Activated CD4-positive, alpha-beta T cell treated with anti-CD3 and anti-CD28 coated beads, Interleukin-2, amount 10 ng/mL, durations not matched to agents 7 days and 5 days (primary cell): ENCODE measurements around the gene SESTD1. TPM values are rescaled to one million over a fixed set of nuclear protein-coding genes. Genes with fewer than 3 reads are reported as not detected.
"Not testable (repeated sequence)": the region's sequence is repeated elsewhere in the genome, so short reads cannot be mapped to it uniquely, and the experiment has no call there.

Experiments
- CTCF ChIA-PET: fragments of 350-600 bp; sonication (Branson Sonifier 250); formaldehyde crosslinking; loops from one replicate; lab custom pipeline; 2021; ENCODE audit warnings: antibody characterized with exemption; lab: Charles Lee
- POLR2A ChIA-PET: fragments of 350-600 bp; sonication (Branson Sonifier 250); formaldehyde crosslinking; loops from one replicate; lab custom pipeline; 2021; ENCODE audit warnings: antibody characterized with exemption; lab: Charles Lee
- DNase-seq: peaks from one replicate; pipeline ENCODE4 v3.0.0-alpha.2; 2020
- H3K27ac Mint-ChIP-seq: one replicate; pipeline ENCODE4 v1.8.0; 2021; ENCODE audit warnings: mild to moderate bottlenecking, moderate library complexity, mixed read lengths
- H3K27me3 Mint-ChIP-seq: one replicate; pipeline ENCODE4 v1.8.0; 2021; ENCODE audit warnings: mixed read lengths
- H3K36me3 Mint-ChIP-seq: one replicate; pipeline ENCODE4 v1.8.0; 2021; ENCODE audit warnings: low read depth, mixed read lengths
- H3K4me1 Mint-ChIP-seq: one replicate; pipeline ENCODE4 v1.8.0; 2021; ENCODE audit warnings: mixed read lengths
- H3K4me3 Mint-ChIP-seq: one replicate; pipeline ENCODE4 v1.8.0; 2021; ENCODE audit warnings: mild to moderate bottlenecking, moderate library complexity, mixed read lengths
- H3K9me3 Mint-ChIP-seq: one replicate; pipeline ENCODE4 v1.8.0; 2021; ENCODE audit warnings: mixed read lengths
- total RNA-seq, 2 experiments: library from RNA; stranded (reverse); gene quantifications; one replicate each; pipeline ENCODE4 v1.2.3, GENCODE V29; 2021

The SESTD1 gene
- total RNA-seq, 2 experiments from 2014 or later, result 19.8 to 21.8 TPM

DNA sequence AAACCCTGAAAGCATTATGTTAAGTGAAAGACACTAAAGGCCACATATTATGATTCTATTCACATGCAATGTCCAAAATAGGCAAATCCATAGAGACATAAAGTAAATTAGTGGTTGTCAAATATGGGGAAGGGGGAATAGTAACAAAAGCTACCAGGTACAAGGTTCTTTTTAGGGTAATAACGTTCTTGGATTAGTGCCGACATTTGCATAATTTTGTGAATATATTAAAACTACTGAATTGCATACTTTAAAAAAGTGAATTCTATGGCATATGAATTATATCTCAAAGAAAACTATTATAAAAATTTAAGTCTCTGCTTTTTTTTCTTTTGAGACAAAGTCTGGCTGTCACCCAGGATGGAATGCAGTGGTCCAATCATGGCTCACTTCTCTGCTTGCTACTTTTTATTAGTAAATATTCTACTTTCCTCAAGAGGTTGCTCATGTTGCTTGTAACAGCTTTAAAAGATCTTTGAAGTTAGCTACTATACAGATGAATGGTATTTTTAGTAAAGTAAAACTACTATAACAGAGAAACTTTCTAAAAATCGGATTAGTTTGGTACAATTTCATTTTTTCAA is 2.5 kb downstream of the SESTD1 start:
- H3K27ac Mint-ChIP-seq, result no peak overlapping the region
- H3K4me3 Mint-ChIP-seq, result no peak overlapping the region
- peaks cover 2% of the 10 kb centered on the region for H3K9me3 Mint-ChIP-seq
- H3K27me3 Mint-ChIP-seq, result peaks cover 32% of the 10 kb centered on the region
- no peak for DNase-seq
- peaks cover 33% of the 10 kb centered on the region for H3K4me1 Mint-ChIP-seq
- ChIA-PET CTCF (no interaction called here), POLR2A (no interaction called here)
- peaks cover 12% of the 10 kb centered on the region for H3K36me3 Mint-ChIP-seq

DNA sequence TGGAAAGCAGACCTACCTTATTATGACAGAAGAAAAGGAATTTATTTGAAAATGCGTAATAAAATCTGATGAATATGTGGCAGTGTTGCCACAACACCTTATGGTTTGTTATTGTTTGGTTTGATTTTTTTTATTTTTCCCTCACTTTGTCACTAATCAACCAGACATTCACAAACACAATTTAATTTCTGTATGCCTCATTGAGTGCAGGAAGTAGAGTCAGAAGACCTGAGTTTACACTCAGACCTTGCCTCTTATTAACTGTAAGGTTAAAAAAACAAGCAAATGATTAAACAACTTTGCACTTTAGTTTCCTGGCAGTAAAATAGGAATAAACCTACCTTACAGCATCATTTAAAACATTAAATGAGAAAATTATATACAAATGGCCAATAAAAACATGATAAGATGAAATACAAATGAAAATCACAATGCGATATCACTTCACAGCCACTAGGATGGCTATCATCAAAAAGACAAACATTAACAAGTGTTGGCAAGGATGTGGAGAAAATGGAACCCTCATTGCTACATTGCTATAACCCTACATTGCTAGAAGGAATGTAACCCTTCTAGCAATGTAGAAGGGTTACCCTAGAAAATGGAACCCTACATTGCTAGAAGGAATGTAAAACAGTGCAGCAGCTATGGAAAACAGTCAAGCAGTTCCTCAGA is 3.3 kb downstream of the SESTD1 start:
- Mint-ChIP-seq H3K27me3 (peaks cover 26% of the 10 kb centered on the region), H3K9me3 (peaks cover 3% of the 10 kb centered on the region), H3K4me3 (no peak overlapping the region), H3K27ac (no peak overlapping the region), H3K36me3 (peaks cover 12% of the 10 kb centered on the region), H3K4me1 (peaks cover 32% of the 10 kb centered on the region)
- no peak for DNase-seq
- POLR2A ChIA-PET, result no interaction called here
- CTCF ChIA-PET, result no interaction called here

DNA sequence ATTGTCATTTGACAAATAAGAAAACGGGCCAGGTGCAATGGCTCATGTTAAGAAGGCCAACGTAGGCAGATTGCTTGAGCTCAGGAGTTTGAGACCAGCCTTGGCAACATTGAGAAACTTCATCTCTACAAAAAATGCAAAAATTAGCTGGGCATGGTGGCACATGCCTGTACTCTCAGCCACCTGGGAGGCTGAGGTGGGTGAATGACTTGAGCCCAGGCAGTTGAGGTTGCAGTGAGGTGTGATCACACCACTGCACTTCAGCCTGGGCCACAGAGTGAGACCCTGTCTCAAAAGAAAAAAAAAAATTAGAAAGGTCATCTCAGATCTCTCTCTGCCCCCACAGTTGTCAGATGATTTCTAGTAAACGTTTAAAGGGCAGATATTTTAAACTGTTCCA is 4.4 kb downstream of the SESTD1 start:
- peaks cover 15% of the 10 kb centered on the region for H3K27me3 Mint-ChIP-seq
- peaks cover 6% of the 10 kb centered on the region for H3K9me3 Mint-ChIP-seq
- POLR2A ChIA-PET, result interaction anchor here (0.5 kb wide), 1 partner anchor 744 kb away, joined by 4 read pairs; no protein-coding TSS in a partner anchor
- no peak overlapping the region for H3K4me3 Mint-ChIP-seq
- peaks cover 13% of the 10 kb centered on the region for H3K36me3 Mint-ChIP-seq
- CTCF ChIA-PET, result no interaction called here
- DNase-seq, result no peak
- H3K4me1 Mint-ChIP-seq, result peaks cover 29% of the 10 kb centered on the region
- no peak overlapping the region for H3K27ac Mint-ChIP-seq

DNA sequence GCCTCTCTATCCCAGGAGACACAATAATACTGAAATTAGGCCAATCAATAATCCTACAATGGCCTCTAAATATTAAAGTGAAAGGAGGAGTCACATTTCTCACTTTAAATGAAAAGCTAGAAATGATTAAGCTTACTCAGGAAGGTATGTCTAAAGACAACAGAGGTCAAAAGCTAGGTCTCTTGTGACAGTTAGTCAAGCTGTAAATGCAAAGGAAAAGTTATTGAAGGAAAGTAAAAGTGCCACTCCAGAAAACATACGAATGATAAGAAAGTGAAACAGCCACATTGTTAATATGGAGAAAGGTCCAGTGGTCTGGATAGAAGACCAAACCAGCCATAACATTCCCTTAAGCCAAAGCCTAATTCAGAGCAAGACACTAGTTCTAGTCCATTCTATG is 9.5 kb downstream of the SESTD1 start:
- Mint-ChIP-seq H3K27me3 (no peaks in the 10 kb centered on the region), H3K27ac (no peak overlapping the region), H3K4me3 (no peak overlapping the region), H3K9me3 (peaks cover 10% of the 10 kb centered on the region), H3K4me1 (peaks cover 49% of the 10 kb centered on the region), H3K36me3 (peaks cover 13% of the 10 kb centered on the region)
- ChIA-PET CTCF (interaction anchor here (1.7 kb wide), 1 partner anchor 197 kb away, joined by 3 read pairs; no protein-coding TSS in a partner anchor), POLR2A (no interaction called here)
- DNase-seq, result no peak

DNA sequence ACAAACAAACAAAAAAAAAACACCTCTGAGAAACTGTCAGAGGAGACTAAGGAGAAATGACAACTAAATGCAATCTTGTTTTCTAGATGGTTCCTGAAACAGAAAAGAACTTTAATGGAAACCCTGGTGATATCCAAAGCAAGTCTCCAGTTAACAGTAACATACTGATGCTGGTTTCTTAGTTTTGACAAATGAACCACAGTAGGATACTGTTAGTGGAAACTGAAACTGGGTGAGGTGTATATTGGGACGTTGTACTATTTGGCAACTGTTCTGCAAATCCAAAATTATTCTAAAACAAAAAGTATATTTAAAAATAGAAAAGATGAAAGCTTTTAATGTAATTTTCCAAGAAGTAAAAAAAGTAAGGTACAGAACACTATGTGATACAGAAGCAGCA is 11.4 kb downstream of the SESTD1 start:
- Mint-ChIP-seq H3K27me3 (no peaks in the 10 kb centered on the region), H3K9me3 (peaks cover 12% of the 10 kb centered on the region), H3K4me1 (peaks cover 57% of the 10 kb centered on the region), H3K4me3 (no peak overlapping the region), H3K27ac (peak overlapping the region; percentile 70), H3K36me3 (peaks cover 20% of the 10 kb centered on the region)
- POLR2A ChIA-PET, result no interaction called here
- CTCF ChIA-PET, result no interaction called here
- no peak for DNase-seq

DNA sequence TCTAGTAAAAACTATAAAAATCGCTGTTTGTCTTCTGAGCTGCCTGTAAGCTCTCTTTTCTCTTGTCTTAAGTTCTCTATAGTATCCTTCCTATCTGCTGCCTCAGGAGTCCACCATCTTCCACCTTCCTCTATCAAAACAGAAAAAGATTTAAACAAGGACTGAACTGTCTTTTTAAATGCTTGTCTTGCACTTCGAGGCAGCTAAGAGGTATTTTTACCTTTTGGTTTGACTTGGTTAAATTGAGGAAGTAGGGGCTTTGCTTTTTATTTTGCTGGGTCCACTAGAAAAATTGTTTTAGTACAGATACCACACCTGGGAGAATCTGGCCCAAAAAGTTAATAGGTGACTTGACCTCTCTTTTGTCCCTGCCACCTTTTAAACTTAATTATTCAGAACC is 12.2 kb downstream of the SESTD1 start:
- CTCF ChIA-PET, result no interaction called here
- POLR2A ChIA-PET, result interaction anchor here (1.0 kb wide), 1 partner anchor 13 kb away, joined by 3 read pairs; no protein-coding TSS in a partner anchor
- Mint-ChIP-seq H3K4me3 (no peak overlapping the region), H3K27me3 (no peaks in the 10 kb centered on the region), H3K36me3 (peaks cover 20% of the 10 kb centered on the region), H3K27ac (peak overlapping the region; percentile 70), H3K4me1 (peaks cover 64% of the 10 kb centered on the region), H3K9me3 (peaks cover 12% of the 10 kb centered on the region)
- no peak for DNase-seq

DNA sequence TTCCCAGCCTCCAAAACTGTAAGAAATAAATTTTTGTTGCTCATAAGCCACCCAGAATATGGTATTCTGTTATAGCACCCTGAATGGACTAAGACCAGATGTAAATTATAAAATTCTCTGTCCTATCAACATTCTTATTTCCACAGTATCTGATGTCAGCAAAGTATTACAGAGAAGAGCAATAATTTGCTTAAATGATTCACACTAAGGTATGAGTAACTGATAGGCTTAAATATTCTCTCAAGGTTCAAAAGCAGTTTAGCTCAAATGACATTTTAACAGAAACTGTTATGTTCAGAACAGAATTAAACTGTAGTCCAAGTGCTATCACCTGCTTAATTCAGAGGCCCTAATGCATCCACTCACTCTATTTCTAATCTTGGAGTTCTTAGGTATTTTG is 12.8 kb downstream of the SESTD1 start:
- Mint-ChIP-seq H3K36me3 (peaks cover 20% of the 10 kb centered on the region), H3K4me3 (no peak overlapping the region), H3K4me1 (peaks cover 63% of the 10 kb centered on the region), H3K27ac (no peak overlapping the region), H3K9me3 (peaks cover 12% of the 10 kb centered on the region), H3K27me3 (no peaks in the 10 kb centered on the region)
- ChIA-PET POLR2A (interaction anchor here (1.0 kb wide), 1 partner anchor 13 kb away, joined by 3 read pairs; no protein-coding TSS in a partner anchor), CTCF (no interaction called here)
- no peak for DNase-seq

DNA sequence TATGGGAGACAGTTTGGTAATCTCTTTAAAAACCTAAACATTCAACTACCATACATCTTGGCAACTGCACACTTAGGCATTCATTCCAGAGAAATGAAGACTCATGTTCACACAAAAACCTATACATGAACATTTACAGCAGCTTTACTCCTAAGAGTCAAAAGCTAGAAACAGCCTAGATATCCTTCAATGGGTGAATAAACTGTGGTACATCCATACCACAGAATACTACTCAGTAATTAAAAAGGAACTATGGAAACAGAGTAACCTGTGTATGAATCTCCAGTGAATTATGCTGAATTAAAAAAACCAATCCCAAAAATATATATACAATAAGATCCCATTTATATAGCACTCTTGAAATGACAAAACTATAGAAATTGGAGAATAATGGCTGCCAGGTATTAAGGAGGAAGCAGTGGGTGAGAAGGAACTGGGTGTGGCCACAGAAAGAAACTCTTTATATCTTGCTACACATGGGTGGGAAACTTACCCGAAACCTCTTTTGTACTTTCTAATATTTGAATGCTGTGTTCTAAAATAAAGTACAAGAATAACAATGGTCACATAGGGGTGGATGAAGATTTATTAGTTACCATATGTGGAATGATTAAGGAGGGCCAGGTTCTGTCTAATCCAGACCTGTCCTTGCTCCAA is 13.7 kb downstream of the SESTD1 start:
- peaks cover 63% of the 10 kb centered on the region for H3K4me1 Mint-ChIP-seq
- H3K9me3 Mint-ChIP-seq, result peaks cover 13% of the 10 kb centered on the region
- POLR2A ChIA-PET, result no interaction called here
- CTCF ChIA-PET, result no interaction called here
- H3K4me3 Mint-ChIP-seq, result no peak overlapping the region
- no peak for DNase-seq
- H3K27me3 Mint-ChIP-seq, result no peaks in the 10 kb centered on the region
- H3K36me3 Mint-ChIP-seq, result peaks cover 19% of the 10 kb centered on the region
- no peak overlapping the region for H3K27ac Mint-ChIP-seq

DNA sequence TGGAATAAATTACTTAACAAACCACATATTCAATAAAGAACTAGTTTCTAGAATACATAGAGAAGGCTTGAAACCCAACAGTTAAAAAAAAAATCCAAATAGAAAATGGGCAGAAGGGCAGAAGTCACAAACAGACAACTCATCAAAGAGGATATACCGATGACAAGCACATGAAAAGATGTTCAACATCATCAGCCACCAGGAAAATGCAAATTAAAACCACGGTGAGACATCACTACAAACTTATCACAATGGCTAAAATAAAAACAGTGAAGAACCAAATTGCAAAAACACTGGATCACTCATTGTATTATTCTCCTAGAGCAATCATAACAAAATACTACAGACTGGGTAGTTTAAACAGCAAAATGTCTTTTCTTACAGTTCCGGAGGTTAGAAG is 14.5 kb downstream of the SESTD1 start:
- H3K4me1 Mint-ChIP-seq, result peaks cover 60% of the 10 kb centered on the region

DNA sequence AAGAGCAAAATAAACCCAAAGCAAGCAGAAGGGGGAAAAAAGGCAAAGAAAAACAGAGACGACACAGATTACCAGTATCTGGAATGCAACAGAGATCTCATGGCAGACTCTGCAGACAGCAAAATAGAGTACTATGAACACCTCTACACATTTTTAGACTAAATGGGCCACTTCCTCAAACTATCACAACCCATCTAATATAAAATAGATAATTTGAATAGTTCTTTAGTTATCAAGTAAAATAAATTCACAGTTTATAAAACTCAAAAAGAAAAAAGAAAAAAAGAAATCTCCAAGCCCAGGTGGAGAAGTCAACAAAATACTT is 16.6 kb downstream of the SESTD1 start:
- Mint-ChIP-seq H3K4me3 (no peak overlapping the region), H3K27me3 (no peaks in the 10 kb centered on the region), H3K4me1 (peaks cover 49% of the 10 kb centered on the region), H3K27ac (peak overlapping the region; percentile 71), H3K9me3 (peaks cover 16% of the 10 kb centered on the region), H3K36me3 (peaks cover 20% of the 10 kb centered on the region)
- ChIA-PET CTCF (interaction anchor here (0.6 kb wide), 1 partner anchor 16 kb away, joined by 3 read pairs; no protein-coding TSS in a partner anchor), POLR2A (interaction anchor here (0.7 kb wide), 1 partner anchor 13 kb away, joined by 3 read pairs; no protein-coding TSS in a partner anchor)
- no peak for DNase-seq

More for the DNA sequence above, 14.5 kb downstream of the SESTD1 start:
- H3K9me3 Mint-ChIP-seq, result peaks cover 13% of the 10 kb centered on the region
- no peaks in the 10 kb centered on the region for H3K27me3 Mint-ChIP-seq
- no peak for DNase-seq
- no peak overlapping the region for H3K4me3 Mint-ChIP-seq
- no peak overlapping the region for H3K27ac Mint-ChIP-seq
- CTCF ChIA-PET, result no interaction called here
- POLR2A ChIA-PET, result no interaction called here
- peaks cover 19% of the 10 kb centered on the region for H3K36me3 Mint-ChIP-seq

DNA sequence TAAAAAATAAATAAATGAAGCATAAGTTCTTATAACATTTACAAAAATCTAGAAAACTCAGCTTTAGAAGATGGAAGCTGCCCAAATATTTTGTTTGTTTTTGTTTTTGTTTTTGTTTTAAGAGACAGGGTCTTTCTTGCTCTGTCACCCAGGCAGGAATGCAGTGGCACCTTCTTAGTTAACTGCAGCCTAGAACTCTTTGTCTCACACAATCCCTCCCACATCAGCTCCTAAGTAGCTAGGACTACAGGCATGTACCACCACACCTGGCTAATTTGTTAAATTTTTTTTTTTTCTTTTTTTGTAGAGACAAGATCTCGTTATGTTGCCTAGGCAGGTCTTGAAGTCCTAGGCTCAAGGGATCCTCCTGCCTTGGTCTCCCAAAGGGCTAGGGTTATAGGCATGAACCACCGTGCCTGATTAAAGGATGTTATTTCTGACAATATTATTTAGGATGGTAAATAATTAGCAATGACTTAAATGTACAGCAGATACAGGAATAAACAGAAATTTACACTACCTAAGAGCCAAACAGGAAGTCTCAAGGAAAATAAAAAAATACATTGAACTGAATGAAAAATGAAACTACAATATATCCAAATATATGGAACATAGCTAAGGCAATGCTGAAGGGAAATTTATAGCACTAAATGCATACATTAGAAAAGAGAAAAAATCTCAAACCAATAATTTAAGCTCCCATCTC is 17.2 kb downstream of the SESTD1 start:
- CTCF ChIA-PET, result interaction anchor here (0.6 to 0.7 kb wide), 2 partner anchors 10 to 16 kb away, joined by 3 to 4 read pairs; no protein-coding TSS in a partner anchor
- POLR2A ChIA-PET, result no interaction called here
- no peak for DNase-seq

DNA sequence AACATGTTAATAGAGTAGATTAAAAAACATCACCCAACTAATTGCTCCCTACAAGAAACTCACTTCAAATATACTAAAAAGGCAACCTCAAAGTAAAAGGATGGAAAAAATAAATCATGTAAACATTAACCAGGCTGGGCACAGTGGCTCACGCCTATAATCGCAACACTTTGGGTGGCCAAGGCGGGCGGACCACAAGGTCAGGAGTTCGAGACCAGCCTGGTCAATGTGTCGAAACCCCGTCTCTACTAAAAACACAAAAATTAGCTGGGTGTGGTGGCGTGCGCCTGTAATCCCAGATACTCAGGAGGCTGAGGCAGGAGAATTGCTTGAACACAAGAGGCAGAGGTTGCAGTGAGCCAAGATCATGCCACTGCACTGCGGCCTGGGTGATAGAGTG is 18.8 kb downstream of the SESTD1 start:
- POLR2A ChIA-PET, H3K4me3 Mint-ChIP-seq, H3K27ac Mint-ChIP-seq, CTCF ChIA-PET, H3K27me3 Mint-ChIP-seq, DNase-seq: not testable (repeated sequence)
- peaks cover 22% of the 10 kb centered on the region for H3K36me3 Mint-ChIP-seq
- H3K4me1 Mint-ChIP-seq, result peaks cover 33% of the 10 kb centered on the region
- H3K9me3 Mint-ChIP-seq, result peaks cover 16% of the 10 kb centered on the region

More for the DNA sequence above, 17.2 kb downstream of the SESTD1 start:
- H3K9me3 Mint-ChIP-seq, result peaks cover 16% of the 10 kb centered on the region
- peaks cover 44% of the 10 kb centered on the region for H3K4me1 Mint-ChIP-seq
- peak overlapping the region; percentile 71 for H3K27ac Mint-ChIP-seq
- H3K4me3 Mint-ChIP-seq, result no peak overlapping the region
- H3K27me3 Mint-ChIP-seq, result no peaks in the 10 kb centered on the region
- H3K36me3 Mint-ChIP-seq, result peaks cover 24% of the 10 kb centered on the region
